ENCODE measurements around the gene CLEC19A.

DNA sequence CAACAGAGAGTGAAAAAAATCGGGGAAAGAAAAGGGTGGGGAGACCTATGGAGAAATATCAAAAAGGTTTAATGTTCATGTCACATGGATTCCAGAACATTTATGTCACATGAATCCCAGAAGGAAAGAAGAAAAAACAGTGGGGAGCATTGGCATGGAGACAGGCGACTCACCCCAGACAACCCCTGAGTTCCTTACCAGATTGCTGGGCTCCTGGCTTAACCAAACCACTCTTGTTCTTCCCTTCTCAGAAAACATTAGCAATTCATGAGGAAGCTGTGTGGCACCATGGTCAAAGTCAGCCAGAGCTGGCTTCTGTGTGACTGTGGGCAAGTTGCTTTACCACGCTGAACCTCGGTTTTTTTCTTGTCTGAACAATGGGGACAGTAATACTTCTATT is 49.6 kb upstream of the CLEC19A start:
- TF ChIP-seq, protein P1, sequence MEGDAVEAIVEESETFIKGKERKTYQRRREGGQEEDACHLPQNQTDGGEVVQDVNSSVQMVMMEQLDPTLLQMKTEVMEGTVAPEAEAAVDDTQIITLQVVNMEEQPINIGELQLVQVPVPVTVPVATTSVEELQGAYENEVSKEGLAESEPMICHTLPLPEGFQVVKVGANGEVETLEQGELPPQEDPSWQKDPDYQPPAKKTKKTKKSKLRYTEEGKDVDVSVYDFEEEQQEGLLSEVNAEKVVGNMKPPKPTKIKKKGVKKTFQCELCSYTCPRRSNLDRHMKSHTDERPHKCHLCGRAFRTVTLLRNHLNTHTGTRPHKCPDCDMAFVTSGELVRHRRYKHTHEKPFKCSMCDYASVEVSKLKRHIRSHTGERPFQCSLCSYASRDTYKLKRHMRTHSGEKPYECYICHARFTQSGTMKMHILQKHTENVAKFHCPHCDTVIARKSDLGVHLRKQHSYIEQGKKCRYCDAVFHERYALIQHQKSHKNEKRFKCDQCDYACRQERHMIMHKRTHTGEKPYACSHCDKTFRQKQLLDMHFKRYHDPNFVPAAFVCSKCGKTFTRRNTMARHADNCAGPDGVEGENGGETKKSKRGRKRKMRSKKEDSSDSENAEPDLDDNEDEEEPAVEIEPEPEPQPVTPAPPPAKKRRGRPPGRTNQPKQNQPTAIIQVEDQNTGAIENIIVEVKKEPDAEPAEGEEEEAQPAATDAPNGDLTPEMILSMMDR (conservative IDR thresholded peaks at IDR 0.05; ENCODE audit: low read length) = no peak
- TF ChIP-seq EZH2phosphoT487 (IDR thresholded peaks at IDR 0.05; ENCODE audit: borderline replicate concordance) = no peak

All from Loucy (cell line).